HG03159 (cell line): ENCODE results near the gene PTPRH.

ENCODE experiments used
- ATAC-seq: cut with Tn5 transposase; IDR thresholded peaks from one replicate; pipeline ENCODE4 v1.9.1; 2021; ENCODE audit warnings: mild to moderate bottlenecking, moderate library complexity; ENCODE audit not compliant: unreplicated experiment

The PTPRH gene

GRCh38 chr19:55245236-55245904, 36.1 kb upstream of the PTPRH start:
- no peak for ATAC-seq

GRCh38 chr19:55244004-55244680, 34.8 kb upstream of the PTPRH start:
- ATAC-seq: no peak

- no peak for ATAC-seq
These were observed 33.2 kb upstream of the PTPRH start for GRCh38 chr19:55242517-55242916.

GRCh38 chr19:55241935-55242464, 32.7 kb upstream of the PTPRH start:
- no peak for ATAC-seq

- ATAC-seq: no peak
These were observed 32.0 kb upstream of the PTPRH start for GRCh38 chr19:55241143-55241934.

- ATAC-seq: no peak
These were observed 31.4 kb upstream of the PTPRH start for GRCh38 chr19:55240713-55241020.

- no peak for ATAC-seq
These were observed 29.7 kb upstream of the PTPRH start for GRCh38 chr19:55239004-55239403.

- ATAC-seq: no peak
These were observed 28.7 kb upstream of the PTPRH start for GRCh38 chr19:55238030-55238429.

GRCh38 chr19:55232986-55233385, 23.7 kb upstream of the PTPRH start:
- ATAC-seq: no peak

- no peak for ATAC-seq
These were observed 22.9 kb upstream of the PTPRH start for GRCh38 chr19:55232286-55232602.

GRCh38 chr19:55231391-55232285, 22.3 kb upstream of the PTPRH start:
- no peak for ATAC-seq

- ATAC-seq: no peak
These were observed 21.5 kb upstream of the PTPRH start for GRCh38 chr19:55230780-55231179.

GRCh38 chr19:55230329-55230728, 21.0 kb upstream of the PTPRH start:
- ATAC-seq: no peak

GRCh38 chr19:55229789-55230182, 20.5 kb upstream of the PTPRH start:
- no peak for ATAC-seq

- no peak for ATAC-seq
These were observed 20.0 kb upstream of the PTPRH start for GRCh38 chr19:55229145-55229788.

- ATAC-seq: no peak
These were observed 19.2 kb upstream of the PTPRH start, which contains the start of gene TMEM86B for GRCh38 chr19:55228403-55229031. TSS of gene TMEM86B (minus strand) at chr19:55228763. CDS start at chr19:55228741, 22 bp downstream.

- no peak for ATAC-seq
These were observed 18.7 kb upstream of the PTPRH start for GRCh38 chr19:55228015-55228391.

GRCh38 chr19:55227241-55228014, 18.1 kb upstream of the PTPRH start:
- no peak for ATAC-seq

- ATAC-seq: no peak
These were observed 17.5 kb upstream of the PTPRH start for GRCh38 chr19:55226788-55227187.
